Epithelial cell of prostate (primary cell): ENCODE results near the gene NCOR1.
"Not testable (repeated sequence)": the region's sequence is repeated elsewhere in the genome, so short reads cannot be mapped to it uniquely, and the experiment has no call there.

Experiments used
- DNase-seq: peaks from one replicate; pipeline ENCODE4 v3.0.0-alpha.2; 2011; ENCODE audit warnings: low read depth, low spot score
- H3K27ac ChIP-seq: fragments of 450-650 bp; 2 replicates; pipeline ENCODE4 v1.5.1; 2017; ENCODE audit warnings: mild to moderate bottlenecking

The NCOR1 gene

GRCh38 chr17:16216341-16217001 lies 1.1 kb upstream of the NCOR1 start:
- not testable (repeated sequence) for DNase-seq
- peak overlapping the region; percentile 93 for H3K27ac ChIP-seq

GRCh38 chr17:16215965-16216316 lies 607 bp upstream of the NCOR1 start:
- DNase-seq: no peak
- peak overlapping the region; percentile 93 for H3K27ac ChIP-seq

- H3K27ac ChIP-seq: peak overlapping the region; percentile 93
- no peak for DNase-seq
Observed at GRCh38 chr17:16215002-16215272, 397 bp downstream of the NCOR1 start.

GRCh38 chr17:16214190-16215001 lies 938 bp downstream of the NCOR1 start:
- DNase-seq: no peak

GRCh38 chr17:16212793-16213192 lies 2.5 kb downstream of the NCOR1 start:
- no peak overlapping the region for H3K27ac ChIP-seq
- no peak for DNase-seq

More at GRCh38 chr17:16214190-16215001, 938 bp downstream of the NCOR1 start:
- H3K27ac ChIP-seq: peak overlapping the region; percentile 93

GRCh38 chr17:16211590-16211989 lies 3.7 kb downstream of the NCOR1 start:
- H3K27ac ChIP-seq: no peak overlapping the region
- no peak for DNase-seq

- not testable (repeated sequence) for DNase-seq, H3K27ac ChIP-seq
Observed at GRCh38 chr17:16204763-16205162, 10.6 kb downstream of the NCOR1 start.

- H3K27ac ChIP-seq: peak overlapping the region; percentile 1
Observed at GRCh38 chr17:16202554-16203500, 12.5 kb downstream of the NCOR1 start.

GRCh38 chr17:16201693-16202131 lies 13.6 kb downstream of the NCOR1 start:
- not testable (repeated sequence) for H3K27ac ChIP-seq, DNase-seq

More at GRCh38 chr17:16202554-16203500, 12.5 kb downstream of the NCOR1 start:
- not testable (repeated sequence) for DNase-seq

GRCh38 chr17:16199093-16199492 lies 16.2 kb downstream of the NCOR1 start:
- no peak for DNase-seq
- no peak overlapping the region for H3K27ac ChIP-seq

GRCh38 chr17:16197276-16197675 lies 18.1 kb downstream of the NCOR1 start:
- DNase-seq: no peak

GRCh38 chr17:16194307-16194835 lies 21.0 kb downstream of the NCOR1 start:
- DNase-seq, H3K27ac ChIP-seq: not testable (repeated sequence)

More at GRCh38 chr17:16197276-16197675, 18.1 kb downstream of the NCOR1 start:
- no peak overlapping the region for H3K27ac ChIP-seq

GRCh38 chr17:16191604-16192003 lies 23.7 kb downstream of the NCOR1 start:
- H3K27ac ChIP-seq: peak overlapping the region; percentile 39
- no peak for DNase-seq

GRCh38 chr17:16190703-16191360 lies 24.5 kb downstream of the NCOR1 start:
- peak overlapping the region; percentile 39 for H3K27ac ChIP-seq
- no peak for DNase-seq

- peak; percentile 18 for DNase-seq
- peak overlapping the region; percentile 39 for H3K27ac ChIP-seq
Observed at GRCh38 chr17:16189791-16190348, 25.5 kb downstream of the NCOR1 start.

GRCh38 chr17:16187642-16188041 lies 27.7 kb downstream of the NCOR1 start:
- no peak overlapping the region for H3K27ac ChIP-seq
- DNase-seq: no peak

GRCh38 chr17:16181581-16181980 lies 33.8 kb downstream of the NCOR1 start:
- DNase-seq: no peak
- no peak overlapping the region for H3K27ac ChIP-seq

- H3K27ac ChIP-seq: no peak overlapping the region
- no peak for DNase-seq
Observed at GRCh38 chr17:16178836-16179235, 36.5 kb downstream of the NCOR1 start.

- DNase-seq: peak; percentile 73
- H3K27ac ChIP-seq: peak overlapping the region; percentile 10
Observed at GRCh38 chr17:16171613-16172012, 43.7 kb downstream of the NCOR1 start.
